SK-N-SH (cell line): Measurements from ENCODE around the gene ETHE1. TPM values are rescaled to one million over a fixed set of nuclear protein-coding genes. Genes with fewer than 3 reads are reported as not detected.
"Not testable (repeated sequence)": the region's sequence is repeated elsewhere in the genome, so short reads cannot be mapped to it uniquely, and the experiment has no call there.

Experiments
- CTCF ChIA-PET: fragments of 300-600, 350-600 bp; formaldehyde crosslinking; extraction: SDS; loops from one replicate; lab custom pipeline; 2021; lab: Yijun Ruan, JAX
- POLR2A ChIA-PET: fragments of 350-600 bp; sonication (Branson Sonifier 250); formaldehyde crosslinking; extraction: SDS; loops from one replicate; lab custom pipeline; 2020; ENCODE audit warnings: antibody characterized with exemption, inconsistent platforms; lab: Yijun Ruan, JAX
- DNase-seq: peaks from one replicate; pipeline ENCODE4 v3.0.0; 2012
- H2AFZ ChIP-seq: fragments of 200-600 bp; sonication (generic); 2 replicates; pipeline ENCODE4 v1.8.1; 2016; ENCODE audit warnings: antibody characterized with exemption, mild to moderate bottlenecking, low read depth
- H3F3A ChIP-seq: fragments of 200-600 bp; sonication (generic); replicated peaks from 2 replicates; pipeline ENCODE3; 2016; ENCODE audit warnings: antibody characterized with exemption, mild to moderate bottlenecking; ENCODE audit not compliant: insufficient read depth
- H3K27ac ChIP-seq, 2 experiments: fragments of 200-500 bp in 1 of 2; fragments of 200-600 bp in 1 of 2; sonication (Bioruptor generic) in 1 of 2; sonication (generic), shearing (Covaris generic) in 1 of 2; 2 replicates each; pipeline versions ENCODE4 v1.5.1 to v1.6.1; 2014 to 2016; ENCODE audit warnings: low read depth in 2 of 2, inconsistent platforms in 1 of 2, low read length in 1 of 2, mild to moderate bottlenecking in 1 of 2, mixed read lengths in 1 of 2
- H3K27me3 ChIP-seq: fragments of 200-600 bp; sonication (generic), shearing (Covaris generic); 2 replicates; pipeline ENCODE4 v1.6.1; 2016; ENCODE audit warnings: mixed run types; ENCODE audit not compliant: insufficient read depth
- H3K36me3 ChIP-seq, 2 experiments: fragments of 200-500 bp in 1 of 2; fragments of 200-600 bp in 1 of 2; sonication (Bioruptor generic) in 1 of 2; sonication (generic) in 1 of 2; replicated peaks in 1 of 2; 2 replicates each; pipeline versions ENCODE3 to v1.5.1; 2014 to 2016; ENCODE audit warnings: low read length in 1 of 2, mild to moderate bottlenecking in 1 of 2; ENCODE audit not compliant: insufficient read depth in 2 of 2, control insufficient read depth in 1 of 2
- H3K4me1 ChIP-seq, 2 experiments: fragments of 200-500 bp in 1 of 2; fragments of 200-600 bp in 1 of 2; sonication (Bioruptor generic) in 1 of 2; sonication (generic), shearing (Covaris generic) in 1 of 2; 2 replicates each; pipeline versions ENCODE4 v1.5.1 to v1.6.1; 2014 to 2016; ENCODE audit warnings: low read depth in 1 of 2, low read length in 1 of 2, mixed run types in 1 of 2; ENCODE audit not compliant: insufficient read depth in 2 of 2, control insufficient read depth in 1 of 2
- H3K4me2 ChIP-seq: fragments of 200-600 bp; sonication (generic), shearing (Covaris generic); 2 replicates; pipeline ENCODE4 v1.6.1; 2017; ENCODE audit warnings: mixed run types
- H3K4me3 ChIP-seq, 2 experiments: fragments of 200-500 bp in 1 of 2; fragments of 200-600 bp in 1 of 2; sonication (Bioruptor generic) in 1 of 2; sonication (generic), shearing (Covaris generic) in 1 of 2; 2 replicates each; pipeline versions ENCODE4 v1.5.1 to v1.8.1; 2014 to 2016; ENCODE audit warnings: low read depth in 2 of 2, inconsistent platforms in 1 of 2, low read length in 1 of 2, mild to moderate bottlenecking in 1 of 2, mixed read lengths in 1 of 2, moderate library complexity in 1 of 2
- H3K79me2 ChIP-seq: fragments of 200-600 bp; sonication (generic); 2 replicates; pipeline ENCODE4 v1.8.1; 2017; ENCODE audit warnings: mild to moderate bottlenecking; ENCODE audit not compliant: insufficient read depth
- H3K9ac ChIP-seq: fragments of 200-600 bp; sonication (generic); 2 replicates; pipeline ENCODE4 v1.6.1; 2017; ENCODE audit warnings: mixed run types
- H3K9me2 ChIP-seq: fragments of 200-600 bp; sonication (generic); 2 replicates; pipeline ENCODE4 v1.6.1; 2017; ENCODE audit warnings: mixed run types
- H3K9me3 ChIP-seq: fragments of 200-600 bp; sonication (generic); 2 replicates; pipeline ENCODE4 v1.6.1; 2017; ENCODE audit warnings: mixed run types, mild to moderate bottlenecking, moderate library complexity
- H4K20me1 ChIP-seq: fragments of 200-600 bp; sonication (generic); 2 replicates; pipeline ENCODE4 v1.6.1; 2017; ENCODE audit warnings: mild to moderate bottlenecking, mixed run types; ENCODE audit not compliant: insufficient read depth
- CHD2 ChIP-seq: fragments of 150-350 bp; IDR thresholded peaks from 2 replicates; pipeline ENCODE4 v1.6.1; 2018; ENCODE audit warnings: low read length; ENCODE audit not compliant: partially characterized antibody
- EP300 ChIP-seq, 2 experiments: IDR thresholded peaks; 2 replicates each; pipeline versions ENCODE4 v1.4.0 to v1.6.1; 2012; ENCODE audit warnings: borderline replicate concordance in 1 of 2, low read depth in 1 of 2, low read length in 1 of 2
- FOXM1 ChIP-seq: IDR thresholded peaks from 2 replicates; pipeline ENCODE4 v1.4.0; 2012; ENCODE audit warnings: low read depth, mild to moderate bottlenecking
- IRF3 ChIP-seq: fragments of 150-350 bp; IDR thresholded peaks from 2 replicates; pipeline ENCODE4 v1.6.1; 2016; ENCODE audit warnings: mild to moderate bottlenecking, low read depth, low read length
- MXI1 ChIP-seq: IDR thresholded peaks from 2 replicates; pipeline ENCODE4 v1.6.1; 2012; ENCODE audit warnings: mild to moderate bottlenecking, low read depth, low read length, improper control_type of control experiment
- RAD21 ChIP-seq: IDR thresholded peaks from 2 replicates; pipeline ENCODE4 v1.6.1; 2012; ENCODE audit warnings: mild to moderate bottlenecking, low read length
- RCOR1 ChIP-seq: fragments of 150-350 bp; IDR thresholded peaks from 2 replicates; pipeline ENCODE4 v1.6.1; 2017; ENCODE audit warnings: antibody characterized with exemption, low read length
- RFX5 ChIP-seq: IDR thresholded peaks from 2 replicates; pipeline ENCODE4 v1.6.1; 2012; ENCODE audit warnings: mild to moderate bottlenecking, improper control_type of control experiment, low read length
- RXRA ChIP-seq: IDR thresholded peaks from 2 replicates; pipeline ENCODE4 v1.4.0; 2012; ENCODE audit warnings: low read depth, mild to moderate bottlenecking, borderline replicate concordance
- SMC3 ChIP-seq: IDR thresholded peaks from 2 replicates; pipeline ENCODE4 v1.6.1; 2012; ENCODE audit warnings: low read depth, low read length, improper control_type of control experiment
- USF1 ChIP-seq: IDR thresholded peaks from 2 replicates; pipeline ENCODE4 v1.4.0; 2012; ENCODE audit warnings: low read depth, borderline replicate concordance
- ZBTB33 ChIP-seq: IDR thresholded peaks from 2 replicates; pipeline ENCODE4 v1.4.0; 2012; ENCODE audit warnings: low read depth, borderline replicate concordance
- WGBS: methylation state at CpG from one replicate; pipeline ENCODE4 v1.1.6; 2017; ENCODE audit warnings: low lambda C conversion rate; 5-methylcytosine and 5-hydroxymethylcytosine counted together
- polyA plus RNA-seq, 3 experiments: library from polyadenylated mRNA; depleted of rRNA; stranded (reverse); fragments of >200 nt; gene quantifications; 2 replicates each; pipeline ENCODE4 v1.2.3, GENCODE V29; 2012

Gene ETHE1
- polyA plus RNA-seq, 1 of the 3 experiments (the other 2 are of a cell fraction), result 86.2 TPM

GRCh38 chr19:43524922-43525835 is 1.8 kb downstream of the ETHE1 start:
- H3K9me2 ChIP-seq, result no peaks in the 10 kb centered on the region
- H4K20me1 ChIP-seq, result no peaks in the 10 kb centered on the region
- no peak overlapping the region for H3K27ac ChIP-seq
- peaks cover 6 to 14% of the 10 kb centered on the region in 2 experiments; a peak in 1 of 4 replicates for H3K4me1 ChIP-seq
- no peaks in the 10 kb centered on the region for H3K9me3 ChIP-seq
- H3F3A ChIP-seq, result peaks cover 4% of the 10 kb centered on the region
- H3K79me2 ChIP-seq, result peaks cover 28% of the 10 kb centered on the region
- H3K4me3 ChIP-seq, result peak overlapping the region; percentile 12 to 97; a peak in 3 of 4 replicates
- H3K4me2 ChIP-seq, result peak overlapping the region; percentile 95
- ChIA-PET POLR2A (interaction anchor here (0.6 kb wide), 1 partner anchor 107 kb away, joined by 3 read pairs; no protein-coding TSS in a partner anchor), CTCF (interaction anchor here (0.8 to 24.7 kb wide), 4 partner anchors 17 to 85 kb away, joined by 3 to 632 read pairs (median 5); no protein-coding TSS in a partner anchor)
- no peak overlapping the region for H2AFZ ChIP-seq
- no peak overlapping the region for H3K9ac ChIP-seq
- no peaks in the 10 kb centered on the region for H3K27me3 ChIP-seq
- 62% methylated on average over 12 of the region's 12 CpGs for WGBS
- TF ChIP-seq CHD2 (no peak), USF1 (no peak), RAD21 (no peak), RXRA (no peak), MXI1 (no peak), SMC3 (no peak), RFX5 (no peak), IRF3 (no peak), EP300 (IDR thresholded peaks at IDR 0.05; ENCODE audit: borderline replicate concordance in 1 of 2, low read depth in 1 of 2, low read length in 1 of 2) (no peak), RCOR1 (no peak), ZBTB33 (no peak), FOXM1 (no peak)
- no peaks in the 10 kb centered on the region for H3K36me3 ChIP-seq
- DNase-seq, result no peak

GRCh38 chr19:43523696-43524095 is 3.3 kb downstream of the ETHE1 start:
- CTCF ChIA-PET, result interaction anchor here (24.7 kb wide), 1 partner anchor 84 kb away, joined by 632 read pairs; no protein-coding TSS in a partner anchor
- POLR2A ChIA-PET, H3K9me3 ChIP-seq, H3K4me2 ChIP-seq, H3F3A ChIP-seq, H3K4me3 ChIP-seq, H3K9ac ChIP-seq, H3K9me2 ChIP-seq, H4K20me1 ChIP-seq, H3K27ac ChIP-seq, DNase-seq, H2AFZ ChIP-seq, H3K36me3 ChIP-seq, H3K27me3 ChIP-seq: not testable (repeated sequence)
- Histone ChIP-seq H3K4me1 (peaks cover 6 to 14% of the 10 kb centered on the region in 2 experiments; a peak in 2 of 4 replicates), H3K79me2 (peaks cover 28% of the 10 kb centered on the region)
- 97% methylated on average over 8 of the region's 8 CpGs for WGBS
